Transverse colon (tissue), 4 donors: ENCODE data around the gene VENTX.
"Not testable (repeated sequence)": the region's sequence is repeated elsewhere in the genome, so short reads cannot be mapped to it uniquely, and the experiment has no call there.

Experiments used
- EP300 ChIP-seq: sonication (generic); formaldehyde crosslinking; IDR thresholded peaks from one replicate; pipeline ENCODE4 v1.6.1; 2017; ENCODE audit warnings: antibody characterized with exemption, low read depth
- POLR2AphosphoS5 ChIP-seq, 3 donors: sonication (generic); formaldehyde crosslinking; IDR thresholded peaks; one replicate each; pipeline ENCODE4 v1.6.1; 2016; ENCODE audit warnings: antibody characterized with exemption in 3 of 3
- TF ChIP-seq, protein P1 (sequence below), 5 experiments: fragments of 200-600 bp in 3 of 5; fragments of 450-650 bp in 2 of 5; sonication (generic) in 3 of 5; IDR thresholded peaks; 1 replicate in 2 of 5; 2 replicates in 3 of 5; pipeline ENCODE4 v1.5.1; 2016 to 2017; ENCODE audit warnings: antibody characterized with exemption in 5 of 5, inconsistent platforms in 3 of 5, mild to moderate bottlenecking in 2 of 5, moderate library complexity in 1 of 5

- TF ChIP-seq, protein P1, sequence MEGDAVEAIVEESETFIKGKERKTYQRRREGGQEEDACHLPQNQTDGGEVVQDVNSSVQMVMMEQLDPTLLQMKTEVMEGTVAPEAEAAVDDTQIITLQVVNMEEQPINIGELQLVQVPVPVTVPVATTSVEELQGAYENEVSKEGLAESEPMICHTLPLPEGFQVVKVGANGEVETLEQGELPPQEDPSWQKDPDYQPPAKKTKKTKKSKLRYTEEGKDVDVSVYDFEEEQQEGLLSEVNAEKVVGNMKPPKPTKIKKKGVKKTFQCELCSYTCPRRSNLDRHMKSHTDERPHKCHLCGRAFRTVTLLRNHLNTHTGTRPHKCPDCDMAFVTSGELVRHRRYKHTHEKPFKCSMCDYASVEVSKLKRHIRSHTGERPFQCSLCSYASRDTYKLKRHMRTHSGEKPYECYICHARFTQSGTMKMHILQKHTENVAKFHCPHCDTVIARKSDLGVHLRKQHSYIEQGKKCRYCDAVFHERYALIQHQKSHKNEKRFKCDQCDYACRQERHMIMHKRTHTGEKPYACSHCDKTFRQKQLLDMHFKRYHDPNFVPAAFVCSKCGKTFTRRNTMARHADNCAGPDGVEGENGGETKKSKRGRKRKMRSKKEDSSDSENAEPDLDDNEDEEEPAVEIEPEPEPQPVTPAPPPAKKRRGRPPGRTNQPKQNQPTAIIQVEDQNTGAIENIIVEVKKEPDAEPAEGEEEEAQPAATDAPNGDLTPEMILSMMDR (IDR thresholded peaks at IDR 0.05) = not testable (repeated sequence)
- not testable (repeated sequence) for TF ChIP-seq EP300; POLR2AphosphoS5 (IDR thresholded peaks at IDR 0.05)
Measured at GRCh38 chr10:133265052-133265451, 27.4 kb downstream of the VENTX start.
